OCI-LY7 (cell line): ENCODE data around the gene MBOAT2. TPM values are rescaled to one million over a fixed set of nuclear protein-coding genes. Genes with fewer than 3 reads are reported as not detected.

Source experiments
- BruUV-seq: library from RNA; stranded (reverse); fragments of 400-500 nt; replicated peaks from 2 replicates; lab custom pipeline; 2021; lab: Mats Ljungman, UMichigan
- CTCF ChIA-PET: fragments of 300-600 bp; sonication (Branson Sonifier 250); formaldehyde crosslinking; loops from one replicate; lab custom pipeline; 2022; ENCODE audit warnings: antibody characterized with exemption; ENCODE audit not compliant: unreplicated experiment; lab: Charles Lee
- POLR2A ChIA-PET: fragments of 300-600 bp; sonication (Branson Sonifier 250); formaldehyde crosslinking; loops from one replicate; lab custom pipeline; 2022; ENCODE audit warnings: antibody characterized with exemption; lab: Charles Lee
- DNase-seq: peaks from one replicate; pipeline ENCODE4 v3.0.0-alpha.2; 2015; ENCODE audit warnings: low spot score
- H2AFZ ChIP-seq: fragments of 200-600 bp; sonication (generic), shearing (Covaris generic); 2 replicates; pipeline ENCODE4 v1.6.1; 2014; ENCODE audit warnings: mild to moderate bottlenecking, antibody characterized with exemption, low read length, moderate library complexity
- H3K27ac ChIP-seq: fragments of 200-600 bp; sonication (generic); 2 replicates; pipeline ENCODE4 v1.5.1; 2014; ENCODE audit warnings: mixed run types, low read depth, mild to moderate bottlenecking, moderate library complexity, low read length, inconsistent platforms; ENCODE audit not compliant: poor library complexity, severe bottlenecking
- H3K36me3 ChIP-seq: fragments of 200-600 bp; sonication (generic); 2 replicates; pipeline ENCODE4 v1.6.1; 2014; ENCODE audit warnings: mild to moderate bottlenecking, antibody characterized with exemption, low read length, moderate library complexity, mixed read lengths; ENCODE audit not compliant: insufficient read depth
- H3K4me1 ChIP-seq: fragments of 200-600 bp; sonication (generic); 2 replicates; pipeline ENCODE4 v1.5.1; 2014; ENCODE audit warnings: mild to moderate bottlenecking, low read length; ENCODE audit not compliant: insufficient read depth, poor library complexity, severe bottlenecking
- H3K4me2 ChIP-seq: fragments of 200-600 bp; sonication (generic); 2 replicates; pipeline ENCODE4 v1.6.1; 2014; ENCODE audit warnings: mild to moderate bottlenecking, low read length
- H3K4me3 ChIP-seq: fragments of 200-600 bp; sonication (generic); 2 replicates; pipeline ENCODE4 v1.5.1; 2014; ENCODE audit warnings: mild to moderate bottlenecking, low read depth, low read length; ENCODE audit not compliant: poor library complexity, severe bottlenecking
- H3K79me2 ChIP-seq: fragments of 200-600 bp; sonication (generic); 2 replicates; pipeline ENCODE4 v1.6.1; 2016; ENCODE audit warnings: low read depth, mild to moderate bottlenecking, low read length, moderate library complexity, mixed read lengths; ENCODE audit not compliant: insufficient read depth
- H3K9me2 ChIP-seq: fragments of 200-600 bp; sonication (generic); 2 replicates; pipeline ENCODE4 v1.6.1; 2016; ENCODE audit warnings: mild to moderate bottlenecking, low read length, mixed read lengths; ENCODE audit not compliant: insufficient read depth
- H3K9me3 ChIP-seq: fragments of 200-600 bp; sonication (generic); 2 replicates; pipeline ENCODE4 v1.6.1; 2014; ENCODE audit warnings: mild to moderate bottlenecking, mixed run types, low read length, mixed read lengths
- H4K20me1 ChIP-seq: fragments of 200-600 bp; sonication (generic); 2 replicates; pipeline ENCODE4 v1.6.1; 2014; ENCODE audit warnings: mild to moderate bottlenecking, antibody characterized with exemption, low read length, moderate library complexity, mixed read lengths; ENCODE audit not compliant: insufficient read depth
- EZH2phosphoT487 ChIP-seq: fragments of 200-600 bp; sonication (generic); IDR thresholded peaks from 2 replicates; pipeline ENCODE4 v1.6.1; 2018; ENCODE audit warnings: low read depth, borderline replicate concordance, mild to moderate bottlenecking, mixed run types, antibody characterized with exemption, low read length, moderate library complexity, mixed read lengths
- intact Hi-C: fragments of 100-400 bp; cut with micrococcal nuclease; formaldehyde crosslinking; loops from one replicate; pipeline ENCODE4 v1.10.0; 2022; ENCODE audit not compliant: unreplicated experiment
- total RNA-seq, 2 experiments: library from RNA; depleted of rRNA in 1 of 2; stranded (reverse); fragments of >200 nt in 1 of 2; shearing (Covaris generic) in 1 of 2; gene quantifications; 2 replicates each; pipeline ENCODE4 v1.2.3, GENCODE V29; 2014 to 2022
- TF ChIP-seq, protein P1 (sequence below): fragments of 200-600 bp; sonication (generic); conservative IDR thresholded peaks from 2 replicates; pipeline ENCODE4 v1.5.1; 2014; ENCODE audit warnings: mild to moderate bottlenecking, antibody characterized with exemption, low read length, moderate library complexity, mixed read lengths

Gene MBOAT2
- total RNA-seq, 2 experiments from 2014 or later, result 0.28 to 0.93 TPM

DNA sequence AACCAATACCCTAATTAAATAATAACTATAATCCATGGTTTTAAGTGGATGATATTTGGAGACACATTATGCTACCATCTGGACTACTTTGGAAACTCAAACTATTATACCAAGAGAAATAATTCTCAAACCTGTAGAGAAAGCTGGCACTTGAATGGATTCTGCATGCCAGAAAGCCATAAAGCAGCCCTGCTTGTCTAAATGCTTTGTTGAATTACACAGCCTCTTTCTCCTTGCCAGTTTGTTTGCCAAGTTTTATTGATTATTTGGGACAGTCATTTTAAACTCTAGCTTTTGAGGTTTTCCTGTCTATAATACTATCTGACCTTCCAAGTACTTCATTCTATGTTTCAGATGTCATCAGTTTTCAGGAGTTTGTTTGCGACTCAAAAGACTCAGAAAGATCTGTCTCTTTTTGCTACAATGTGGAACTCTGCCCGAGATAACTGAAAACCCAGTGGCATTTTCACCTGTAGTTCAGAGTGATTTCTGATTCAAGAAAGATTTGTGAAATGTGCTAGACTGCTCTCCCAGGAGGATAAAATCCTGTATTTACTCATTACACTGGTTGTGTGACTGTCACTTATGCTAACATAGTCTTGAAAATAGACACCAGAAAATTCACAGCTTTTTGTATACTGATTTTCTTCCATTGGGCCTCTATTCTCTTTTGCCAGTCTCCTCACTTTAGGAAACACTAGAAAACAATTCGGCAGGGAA lies 29.2 kb upstream of the MBOAT2 start:
- no peak for TF ChIP-seq EZH2phosphoT487
- TF ChIP-seq, protein P1, sequence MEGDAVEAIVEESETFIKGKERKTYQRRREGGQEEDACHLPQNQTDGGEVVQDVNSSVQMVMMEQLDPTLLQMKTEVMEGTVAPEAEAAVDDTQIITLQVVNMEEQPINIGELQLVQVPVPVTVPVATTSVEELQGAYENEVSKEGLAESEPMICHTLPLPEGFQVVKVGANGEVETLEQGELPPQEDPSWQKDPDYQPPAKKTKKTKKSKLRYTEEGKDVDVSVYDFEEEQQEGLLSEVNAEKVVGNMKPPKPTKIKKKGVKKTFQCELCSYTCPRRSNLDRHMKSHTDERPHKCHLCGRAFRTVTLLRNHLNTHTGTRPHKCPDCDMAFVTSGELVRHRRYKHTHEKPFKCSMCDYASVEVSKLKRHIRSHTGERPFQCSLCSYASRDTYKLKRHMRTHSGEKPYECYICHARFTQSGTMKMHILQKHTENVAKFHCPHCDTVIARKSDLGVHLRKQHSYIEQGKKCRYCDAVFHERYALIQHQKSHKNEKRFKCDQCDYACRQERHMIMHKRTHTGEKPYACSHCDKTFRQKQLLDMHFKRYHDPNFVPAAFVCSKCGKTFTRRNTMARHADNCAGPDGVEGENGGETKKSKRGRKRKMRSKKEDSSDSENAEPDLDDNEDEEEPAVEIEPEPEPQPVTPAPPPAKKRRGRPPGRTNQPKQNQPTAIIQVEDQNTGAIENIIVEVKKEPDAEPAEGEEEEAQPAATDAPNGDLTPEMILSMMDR, result no peak
- CTCF ChIA-PET, result no interaction called here
- intact Hi-C loops, result no loop called here
- H2AFZ ChIP-seq, result no peak overlapping the region
- H3K4me1 ChIP-seq, result no peaks in the 10 kb centered on the region
- no peak overlapping the region for H3K4me3 ChIP-seq
- POLR2A ChIA-PET, result no interaction called here
- no peaks in the 10 kb centered on the region for H3K79me2 ChIP-seq
- no peaks in the 10 kb centered on the region for H4K20me1 ChIP-seq
- H3K4me2 ChIP-seq, result no peak overlapping the region
- no peaks in the 10 kb centered on the region for H3K9me3 ChIP-seq
- H3K9me2 ChIP-seq, result no peaks in the 10 kb centered on the region
- DNase-seq, result no peak
- H3K27ac ChIP-seq, result no peak overlapping the region
- BruUV-seq, result no TSS peak
- H3K36me3 ChIP-seq, result no peaks in the 10 kb centered on the region

DNA sequence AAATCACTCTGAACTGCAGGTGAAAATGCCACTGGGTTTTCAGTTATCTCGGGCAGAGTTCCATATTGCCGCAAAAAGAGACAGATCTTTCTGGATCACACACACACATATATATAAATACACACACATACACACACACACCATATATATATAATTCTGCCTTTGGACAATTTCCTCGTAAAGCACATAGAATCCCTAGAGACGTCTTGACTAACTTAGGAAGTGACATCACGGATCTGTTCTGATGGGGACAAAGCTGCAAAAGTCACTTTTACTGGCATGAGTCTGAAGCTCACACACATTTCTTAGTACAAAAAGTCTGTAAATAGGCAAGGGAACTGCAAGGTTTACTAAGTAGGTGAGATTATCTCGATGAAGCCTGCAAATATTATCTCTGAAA lies 28.6 kb upstream of the MBOAT2 start:
- Histone ChIP-seq H3K9me2 (no peaks in the 10 kb centered on the region), H3K9me3 (no peaks in the 10 kb centered on the region), H3K4me2 (no peak overlapping the region), H4K20me1 (no peaks in the 10 kb centered on the region), H3K79me2 (no peaks in the 10 kb centered on the region), H3K4me1 (no peaks in the 10 kb centered on the region), H3K4me3 (no peak overlapping the region), H3K36me3 (no peaks in the 10 kb centered on the region), H2AFZ (no peak overlapping the region), H3K27ac (no peak overlapping the region)
- no TSS peak for BruUV-seq
- ChIA-PET POLR2A (no interaction called here), CTCF (no interaction called here)
- no peak for TF ChIP-seq EZH2phosphoT487
- TF ChIP-seq, protein P1, result no peak
- DNase-seq, result no peak
- intact Hi-C loops, result no loop called here

DNA sequence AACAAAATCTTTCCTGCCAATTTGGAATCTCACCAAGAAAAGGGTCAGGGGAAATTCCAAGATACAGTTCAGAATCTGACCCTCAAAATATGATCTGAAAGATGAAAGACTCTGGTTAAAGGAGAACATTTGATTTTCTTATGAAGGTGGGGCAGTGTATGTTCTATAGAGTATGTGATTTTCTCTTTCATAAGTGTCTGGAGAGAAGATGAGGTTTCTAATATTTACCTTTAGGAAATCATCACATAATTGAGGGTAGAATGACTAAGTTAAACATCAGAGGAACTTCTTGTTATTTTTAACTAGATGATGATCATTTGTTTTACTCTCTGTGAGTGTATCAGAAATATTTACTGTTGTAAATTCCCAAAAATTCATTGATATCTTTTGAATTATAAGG lies 27.8 kb upstream of the MBOAT2 start:
- no TSS peak for BruUV-seq
- Histone ChIP-seq H3K79me2 (no peaks in the 10 kb centered on the region), H3K4me3 (no peak overlapping the region), H3K9me3 (no peaks in the 10 kb centered on the region), H3K9me2 (no peaks in the 10 kb centered on the region), H2AFZ (no peak overlapping the region), H3K27ac (no peak overlapping the region), H3K4me1 (no peaks in the 10 kb centered on the region), H3K4me2 (no peak overlapping the region), H3K36me3 (no peaks in the 10 kb centered on the region), H4K20me1 (no peaks in the 10 kb centered on the region)
- CTCF ChIA-PET, result no interaction called here
- TF ChIP-seq, protein P1, result no peak
- TF ChIP-seq EZH2phosphoT487, result no peak
- intact Hi-C loops, result no loop called here
- POLR2A ChIA-PET, result no interaction called here
- no peak for DNase-seq
